ENCODE results near the gene PDE6C. TPM values are rescaled to one million over a fixed set of nuclear protein-coding genes. Genes with fewer than 3 reads are reported as not detected.

PDE6C gene
- total RNA-seq, 1 experiment from 2014 or later, result not detected

DNA sequence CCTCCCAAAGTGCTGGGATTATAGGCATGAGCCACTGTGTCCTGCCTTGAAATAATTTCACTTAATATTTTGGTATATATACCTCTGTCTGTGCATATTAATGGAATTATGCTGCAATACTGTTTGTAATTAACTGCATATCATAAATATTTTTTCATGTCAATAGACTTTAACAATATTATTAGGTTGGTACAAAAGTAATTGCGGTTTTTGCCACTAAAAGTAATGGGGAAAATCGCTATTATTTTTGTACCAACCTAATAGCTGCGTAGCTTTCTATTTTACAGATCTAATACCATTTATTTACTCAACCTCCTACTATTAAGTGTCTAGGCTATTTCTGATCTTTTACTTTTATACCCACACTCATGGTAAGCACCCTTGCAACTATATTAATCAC is 3.9 kb upstream of the PDE6C start:
- DNase-seq (ENCODE audit: low spot score) (no peak), ATAC-seq (no peak)
- Mint-ChIP-seq H3K36me3 (no peaks in the 10 kb centered on the region), H3K4me3 (no peak overlapping the region), H3K27me3 (ENCODE audit: low read depth) (peaks cover 12% of the 10 kb centered on the region), H3K27ac (no peak overlapping the region), H3K9me3 (peaks cover 4% of the 10 kb centered on the region; the same call in 1 of the 2 replicates), H3K4me1 (no peaks in the 10 kb centered on the region)
- ChIA-PET CTCF (no interaction called here), POLR2A (no interaction called here)
- no peak for TF ChIP-seq PRRX2 (CRISPR knock-in tag; IDR thresholded peaks at IDR 0.05)
- TF ChIP-seq ZNF121 (CRISPR knock-in tag; IDR thresholded peaks at IDR 0.05), result no peak
- no peak for TF ChIP-seq ZNF416 (CRISPR knock-in tag; IDR thresholded peaks at IDR 0.05)
- no peak for TF ChIP-seq ESRRA (CRISPR knock-in tag; IDR thresholded peaks at IDR 0.05; ENCODE audit: borderline replicate concordance)
- TF ChIP-seq ZNF232 (CRISPR knock-in tag; IDR thresholded peaks at IDR 0.05), result no peak
- no peak for TF ChIP-seq SP1 (CRISPR knock-in tag; conservative IDR thresholded peaks at IDR 0.05)
- TF ChIP-seq, protein P1, sequence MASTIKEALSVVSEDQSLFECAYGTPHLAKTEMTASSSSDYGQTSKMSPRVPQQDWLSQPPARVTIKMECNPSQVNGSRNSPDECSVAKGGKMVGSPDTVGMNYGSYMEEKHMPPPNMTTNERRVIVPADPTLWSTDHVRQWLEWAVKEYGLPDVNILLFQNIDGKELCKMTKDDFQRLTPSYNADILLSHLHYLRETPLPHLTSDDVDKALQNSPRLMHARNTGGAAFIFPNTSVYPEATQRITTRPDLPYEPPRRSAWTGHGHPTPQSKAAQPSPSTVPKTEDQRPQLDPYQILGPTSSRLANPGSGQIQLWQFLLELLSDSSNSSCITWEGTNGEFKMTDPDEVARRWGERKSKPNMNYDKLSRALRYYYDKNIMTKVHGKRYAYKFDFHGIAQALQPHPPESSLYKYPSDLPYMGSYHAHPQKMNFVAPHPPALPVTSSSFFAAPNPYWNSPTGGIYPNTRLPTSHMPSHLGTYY (CRISPR knock-in tag; IDR thresholded peaks at IDR 0.05), result no peak
- TF ChIP-seq ZNF423 (CRISPR knock-in tag; IDR thresholded peaks at IDR 0.05), result no peak
- no peak for TF ChIP-seq HMGA2 (CRISPR knock-in tag; IDR thresholded peaks at IDR 0.05)
- TF ChIP-seq, protein P2, sequence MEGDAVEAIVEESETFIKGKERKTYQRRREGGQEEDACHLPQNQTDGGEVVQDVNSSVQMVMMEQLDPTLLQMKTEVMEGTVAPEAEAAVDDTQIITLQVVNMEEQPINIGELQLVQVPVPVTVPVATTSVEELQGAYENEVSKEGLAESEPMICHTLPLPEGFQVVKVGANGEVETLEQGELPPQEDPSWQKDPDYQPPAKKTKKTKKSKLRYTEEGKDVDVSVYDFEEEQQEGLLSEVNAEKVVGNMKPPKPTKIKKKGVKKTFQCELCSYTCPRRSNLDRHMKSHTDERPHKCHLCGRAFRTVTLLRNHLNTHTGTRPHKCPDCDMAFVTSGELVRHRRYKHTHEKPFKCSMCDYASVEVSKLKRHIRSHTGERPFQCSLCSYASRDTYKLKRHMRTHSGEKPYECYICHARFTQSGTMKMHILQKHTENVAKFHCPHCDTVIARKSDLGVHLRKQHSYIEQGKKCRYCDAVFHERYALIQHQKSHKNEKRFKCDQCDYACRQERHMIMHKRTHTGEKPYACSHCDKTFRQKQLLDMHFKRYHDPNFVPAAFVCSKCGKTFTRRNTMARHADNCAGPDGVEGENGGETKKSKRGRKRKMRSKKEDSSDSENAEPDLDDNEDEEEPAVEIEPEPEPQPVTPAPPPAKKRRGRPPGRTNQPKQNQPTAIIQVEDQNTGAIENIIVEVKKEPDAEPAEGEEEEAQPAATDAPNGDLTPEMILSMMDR (IDR thresholded peaks at IDR 0.05), result no peak
- no peak for TF ChIP-seq TEAD4 (CRISPR knock-in tag; IDR thresholded peaks at IDR 0.05)
- TF ChIP-seq, protein P3, sequence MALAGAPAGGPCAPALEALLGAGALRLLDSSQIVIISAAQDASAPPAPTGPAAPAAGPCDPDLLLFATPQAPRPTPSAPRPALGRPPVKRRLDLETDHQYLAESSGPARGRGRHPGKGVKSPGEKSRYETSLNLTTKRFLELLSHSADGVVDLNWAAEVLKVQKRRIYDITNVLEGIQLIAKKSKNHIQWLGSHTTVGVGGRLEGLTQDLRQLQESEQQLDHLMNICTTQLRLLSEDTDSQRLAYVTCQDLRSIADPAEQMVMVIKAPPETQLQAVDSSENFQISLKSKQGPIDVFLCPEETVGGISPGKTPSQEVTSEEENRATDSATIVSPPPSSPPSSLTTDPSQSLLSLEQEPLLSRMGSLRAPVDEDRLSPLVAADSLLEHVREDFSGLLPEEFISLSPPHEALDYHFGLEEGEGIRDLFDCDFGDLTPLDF (CRISPR knock-in tag; IDR thresholded peaks at IDR 0.05), result no peak

DNA sequence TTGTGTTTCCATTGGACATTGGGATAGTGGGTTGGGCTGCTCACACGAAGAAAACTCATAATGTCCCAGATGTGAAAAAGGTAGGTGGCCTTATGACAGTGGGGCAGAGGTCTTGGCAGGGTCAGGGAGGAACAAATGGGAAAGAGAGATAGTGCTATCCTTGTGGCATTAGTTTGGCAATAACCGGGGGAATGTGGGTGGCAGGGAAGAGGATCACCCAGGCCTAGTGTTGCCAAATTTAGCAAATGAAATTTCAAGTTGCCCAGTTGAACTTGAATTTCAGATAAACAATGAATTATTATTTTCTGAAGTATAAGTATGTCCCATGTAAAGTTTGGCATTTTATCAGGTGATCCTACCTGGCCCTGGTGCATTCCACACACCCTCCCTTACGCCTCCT is 789 bp downstream of the PDE6C start:
- no peak for DNase-seq (ENCODE audit: low spot score)
- ChIA-PET POLR2A (no interaction called here), CTCF (no interaction called here)
- no peaks in the 10 kb centered on the region for H3K27me3 Mint-ChIP-seq (ENCODE audit: low read depth)
- H3K9me3 Mint-ChIP-seq, result no peaks in the 10 kb centered on the region
- no peak overlapping the region for H3K4me3 Mint-ChIP-seq
- no peaks in the 10 kb centered on the region for H3K36me3 Mint-ChIP-seq
- H3K27ac Mint-ChIP-seq, result no peak overlapping the region
- no peak for ATAC-seq
- peaks cover 15% of the 10 kb centered on the region for H3K4me1 Mint-ChIP-seq
- no peak for TF ChIP-seq FOXJ3 (CRISPR knock-in tag; IDR thresholded peaks at IDR 0.05; ENCODE audit: borderline replicate concordance)
- TF ChIP-seq GRHL2 (CRISPR knock-in tag; IDR thresholded peaks at IDR 0.05; ENCODE audit: insufficient replicate concordance, severe bottlenecking), result no peak
- TF ChIP-seq, protein P4, sequence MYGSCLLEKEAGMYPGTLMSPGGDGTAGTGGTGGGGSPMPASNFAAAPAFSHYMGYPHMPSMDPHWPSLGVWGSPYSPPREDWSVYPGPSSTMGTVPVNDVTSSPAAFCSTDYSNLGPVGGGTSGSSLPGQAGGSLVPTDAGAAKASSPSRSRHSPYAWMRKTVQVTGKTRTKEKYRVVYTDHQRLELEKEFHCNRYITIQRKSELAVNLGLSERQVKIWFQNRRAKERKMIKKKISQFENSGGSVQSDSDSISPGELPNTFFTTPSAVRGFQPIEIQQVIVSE (CRISPR knock-in tag; IDR thresholded peaks at IDR 0.05; ENCODE audit: borderline replicate concordance), result no peak
- no peak for TF ChIP-seq NFYB (CRISPR knock-in tag; conservative IDR thresholded peaks at IDR 0.05; ENCODE audit: low read depth)
- no peak for TF ChIP-seq MXD4 (CRISPR knock-in tag; IDR thresholded peaks at IDR 0.05; ENCODE audit: borderline replicate concordance)
- TF ChIP-seq, protein P5, sequence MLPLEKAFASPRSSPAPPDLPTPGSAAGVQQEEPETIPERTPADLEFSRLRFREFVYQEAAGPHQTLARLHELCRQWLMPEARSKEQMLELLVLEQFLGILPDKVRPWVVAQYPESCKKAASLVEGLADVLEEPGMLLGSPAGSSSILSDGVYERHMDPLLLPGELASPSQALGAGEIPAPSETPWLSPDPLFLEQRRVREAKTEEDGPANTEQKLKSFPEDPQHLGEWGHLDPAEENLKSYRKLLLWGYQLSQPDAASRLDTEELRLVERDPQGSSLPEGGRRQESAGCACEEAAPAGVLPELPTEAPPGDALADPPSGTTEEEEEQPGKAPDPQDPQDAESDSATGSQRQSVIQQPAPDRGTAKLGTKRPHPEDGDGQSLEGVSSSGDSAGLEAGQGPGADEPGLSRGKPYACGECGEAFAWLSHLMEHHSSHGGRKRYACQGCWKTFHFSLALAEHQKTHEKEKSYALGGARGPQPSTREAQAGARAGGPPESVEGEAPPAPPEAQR (CRISPR knock-in tag; IDR thresholded peaks at IDR 0.05), result no peak
- TF ChIP-seq, protein P6, sequence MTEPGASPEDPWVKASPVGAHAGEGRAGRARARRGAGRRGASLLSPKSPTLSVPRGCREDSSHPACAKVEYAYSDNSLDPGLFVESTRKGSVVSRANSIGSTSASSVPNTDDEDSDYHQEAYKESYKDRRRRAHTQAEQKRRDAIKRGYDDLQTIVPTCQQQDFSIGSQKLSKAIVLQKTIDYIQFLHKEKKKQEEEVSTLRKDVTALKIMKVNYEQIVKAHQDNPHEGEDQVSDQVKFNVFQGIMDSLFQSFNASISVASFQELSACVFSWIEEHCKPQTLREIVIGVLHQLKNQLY (CRISPR knock-in tag; IDR thresholded peaks at IDR 0.05), result no peak
- no peak for TF ChIP-seq FOXP1 (CRISPR knock-in tag; IDR thresholded peaks at IDR 0.05; ENCODE audit: borderline replicate concordance)
- TF ChIP-seq NFE2L1 (CRISPR knock-in tag; IDR thresholded peaks at IDR 0.05), result no peak
- TF ChIP-seq ESRRA (CRISPR knock-in tag; IDR thresholded peaks at IDR 0.05; ENCODE audit: borderline replicate concordance), result no peak
- TF ChIP-seq PRRX2 (CRISPR knock-in tag; IDR thresholded peaks at IDR 0.05), result no peak
- TF ChIP-seq, protein P7, sequence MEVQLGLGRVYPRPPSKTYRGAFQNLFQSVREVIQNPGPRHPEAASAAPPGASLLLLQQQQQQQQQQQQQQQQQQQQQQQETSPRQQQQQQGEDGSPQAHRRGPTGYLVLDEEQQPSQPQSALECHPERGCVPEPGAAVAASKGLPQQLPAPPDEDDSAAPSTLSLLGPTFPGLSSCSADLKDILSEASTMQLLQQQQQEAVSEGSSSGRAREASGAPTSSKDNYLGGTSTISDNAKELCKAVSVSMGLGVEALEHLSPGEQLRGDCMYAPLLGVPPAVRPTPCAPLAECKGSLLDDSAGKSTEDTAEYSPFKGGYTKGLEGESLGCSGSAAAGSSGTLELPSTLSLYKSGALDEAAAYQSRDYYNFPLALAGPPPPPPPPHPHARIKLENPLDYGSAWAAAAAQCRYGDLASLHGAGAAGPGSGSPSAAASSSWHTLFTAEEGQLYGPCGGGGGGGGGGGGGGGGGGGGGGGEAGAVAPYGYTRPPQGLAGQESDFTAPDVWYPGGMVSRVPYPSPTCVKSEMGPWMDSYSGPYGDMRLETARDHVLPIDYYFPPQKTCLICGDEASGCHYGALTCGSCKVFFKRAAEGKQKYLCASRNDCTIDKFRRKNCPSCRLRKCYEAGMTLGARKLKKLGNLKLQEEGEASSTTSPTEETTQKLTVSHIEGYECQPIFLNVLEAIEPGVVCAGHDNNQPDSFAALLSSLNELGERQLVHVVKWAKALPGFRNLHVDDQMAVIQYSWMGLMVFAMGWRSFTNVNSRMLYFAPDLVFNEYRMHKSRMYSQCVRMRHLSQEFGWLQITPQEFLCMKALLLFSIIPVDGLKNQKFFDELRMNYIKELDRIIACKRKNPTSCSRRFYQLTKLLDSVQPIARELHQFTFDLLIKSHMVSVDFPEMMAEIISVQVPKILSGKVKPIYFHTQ (CRISPR knock-in tag; IDR thresholded peaks at IDR 0.05), result no peak
- no peak for TF ChIP-seq RELA (CRISPR knock-in tag; IDR thresholded peaks at IDR 0.05; ENCODE audit: borderline replicate concordance)
- TF ChIP-seq ZNF416 (CRISPR knock-in tag; IDR thresholded peaks at IDR 0.05), result no peak
- no peak for TF ChIP-seq TEAD1 (CRISPR knock-in tag; IDR thresholded peaks at IDR 0.05)
